HepG2 (cell line): ENCODE measurements around the gene PIGW. TPM values are rescaled to one million over a fixed set of nuclear protein-coding genes. Genes with fewer than 3 reads are reported as not detected.

ENCODE experiments used
- AHR ChIP-seq: IDR thresholded peaks from 2 replicates; pipeline ENCODE4 v1.6.1; 2018; ENCODE audit warnings: missing genetic modification reagents, missing compliant biosample characterization
- ATM ChIP-seq: fragments of 450-650 bp; IDR thresholded peaks from 2 replicates; pipeline ENCODE4 v1.7.1; 2017; ENCODE audit warnings: mild to moderate bottlenecking, borderline replicate concordance
- ETV6 ChIP-seq: sonication (generic); formaldehyde crosslinking; conservative IDR thresholded peaks from 2 replicates; pipeline ENCODE4 v1.4.0; 2020; ENCODE audit warnings: missing genetic modification reagents
- HNRNPK ChIP-seq: fragments of 200-400 bp; formaldehyde crosslinking; IDR thresholded peaks from 2 replicates; pipeline ENCODE4 v1.6.1; 2018; ENCODE audit warnings: low read length, low read depth, moderate library complexity, mild to moderate bottlenecking; ENCODE audit not compliant: poor library complexity, severe bottlenecking
- PHF21A ChIP-seq: sonication (generic); formaldehyde crosslinking; IDR thresholded peaks from 2 replicates; pipeline ENCODE4 v1.5.0; 2020; ENCODE audit warnings: mild to moderate bottlenecking, missing genetic modification reagents
- PTBP1 ChIP-seq: fragments of 200-400 bp; formaldehyde crosslinking; IDR thresholded peaks from 2 replicates; pipeline ENCODE4 v1.6.1; 2018; ENCODE audit warnings: low read length, low read depth; ENCODE audit not compliant: poor library complexity, severe bottlenecking
- RORA ChIP-seq: sonication (generic); formaldehyde crosslinking; IDR thresholded peaks from 2 replicates; pipeline ENCODE4 v1.5.0; 2020; ENCODE audit warnings: mild to moderate bottlenecking, missing genetic modification reagents, moderate library complexity
- SETDB1 ChIP-seq: sonication (generic); formaldehyde crosslinking; IDR thresholded peaks from 2 replicates; pipeline ENCODE4 v1.5.1; 2020; ENCODE audit warnings: missing genetic modification reagents, mild to moderate bottlenecking, borderline replicate concordance
- TAF1 ChIP-seq: sonication (generic); formaldehyde crosslinking; IDR thresholded peaks from 2 replicates; pipeline ENCODE4 v1.4.0; 2020; ENCODE audit warnings: missing genetic modification reagents
- ZFAT ChIP-seq: sonication (generic); formaldehyde crosslinking; conservative IDR thresholded peaks from 2 replicates; pipeline ENCODE4 v1.8.1; 2023; ENCODE audit warnings: missing genetic modification reagents, inconsistent platforms
- ZFP82 ChIP-seq: sonication (generic); formaldehyde crosslinking; IDR thresholded peaks from 2 replicates; pipeline ENCODE4 v1.5.1; 2020; ENCODE audit warnings: mild to moderate bottlenecking, missing genetic modification reagents, borderline replicate concordance
- ZNF10 ChIP-seq: sonication (generic); formaldehyde crosslinking; IDR thresholded peaks from 2 replicates; pipeline ENCODE4 v1.4.0; 2020; ENCODE audit warnings: mild to moderate bottlenecking, low read depth, missing genetic modification reagents, borderline replicate concordance
- ZNF773 ChIP-seq: sonication (generic); formaldehyde crosslinking; IDR thresholded peaks from 2 replicates; pipeline ENCODE4 v1.4.0; 2020; ENCODE audit warnings: missing genetic modification reagents, borderline replicate concordance
- polyA plus RNA-seq, 8 experiments: library from polyadenylated mRNA; depleted of rRNA in 3 of 8; stranded (reverse) in 7 of 8; unstranded in 1 of 8; fragments of >200 nt; fragmentation: Illumina TruSeq in 4 of 8; extraction: Trizol in 4 of 8; gene quantifications; 2 replicates each; pipeline versions ENCODE4 v1.2.1 to v1.2.3, GENCODE V29; 2011 to 2016; ENCODE audit warnings: low read depth in 4 of 8, missing spikeins in 1 of 8, mixed read lengths in 1 of 8; ENCODE audit not compliant: insufficient read depth in 1 of 8
- total RNA-seq, 5 experiments: library from RNA; depleted of rRNA; stranded (reverse); fragments of >200 nt; fragmentation: Illumina TruSeq; extraction: Trizol; gene quantifications; 2 replicates each; pipeline ENCODE4 v1.2.3, GENCODE V29; 2016; ENCODE audit warnings: low read depth in 1 of 5
- TF ChIP-seq, protein P1 (sequence below): sonication (generic); formaldehyde crosslinking; IDR thresholded peaks from 2 replicates; pipeline ENCODE4 v1.8.0; 2022; ENCODE audit warnings: missing genetic modification reagents, mild to moderate bottlenecking, moderate library complexity, borderline replicate concordance
- TF ChIP-seq, protein P2 (sequence below): sonication (generic); formaldehyde crosslinking; conservative IDR thresholded peaks from 2 replicates; pipeline ENCODE4 v1.4.0; 2020; ENCODE audit warnings: missing genetic modification reagents
- TF ChIP-seq, protein P3 (sequence below): sonication (generic); formaldehyde crosslinking; IDR thresholded peaks from 2 replicates; pipeline ENCODE4 v1.8.0; 2022; ENCODE audit warnings: mild to moderate bottlenecking, missing genetic modification reagents, borderline replicate concordance
- TF ChIP-seq, protein P4 (sequence below): sonication (generic); formaldehyde crosslinking; IDR thresholded peaks from 2 replicates; pipeline ENCODE4 v1.5.0; 2020; ENCODE audit warnings: mild to moderate bottlenecking, missing genetic modification reagents, borderline replicate concordance

Gene PIGW
- total and polyA plus RNA-seq, 2 of the 13 experiments (the other 11 are each of a cell fraction or from before 2014, with no cell fraction given): 9.0 to 24.0 TPM

DNA sequence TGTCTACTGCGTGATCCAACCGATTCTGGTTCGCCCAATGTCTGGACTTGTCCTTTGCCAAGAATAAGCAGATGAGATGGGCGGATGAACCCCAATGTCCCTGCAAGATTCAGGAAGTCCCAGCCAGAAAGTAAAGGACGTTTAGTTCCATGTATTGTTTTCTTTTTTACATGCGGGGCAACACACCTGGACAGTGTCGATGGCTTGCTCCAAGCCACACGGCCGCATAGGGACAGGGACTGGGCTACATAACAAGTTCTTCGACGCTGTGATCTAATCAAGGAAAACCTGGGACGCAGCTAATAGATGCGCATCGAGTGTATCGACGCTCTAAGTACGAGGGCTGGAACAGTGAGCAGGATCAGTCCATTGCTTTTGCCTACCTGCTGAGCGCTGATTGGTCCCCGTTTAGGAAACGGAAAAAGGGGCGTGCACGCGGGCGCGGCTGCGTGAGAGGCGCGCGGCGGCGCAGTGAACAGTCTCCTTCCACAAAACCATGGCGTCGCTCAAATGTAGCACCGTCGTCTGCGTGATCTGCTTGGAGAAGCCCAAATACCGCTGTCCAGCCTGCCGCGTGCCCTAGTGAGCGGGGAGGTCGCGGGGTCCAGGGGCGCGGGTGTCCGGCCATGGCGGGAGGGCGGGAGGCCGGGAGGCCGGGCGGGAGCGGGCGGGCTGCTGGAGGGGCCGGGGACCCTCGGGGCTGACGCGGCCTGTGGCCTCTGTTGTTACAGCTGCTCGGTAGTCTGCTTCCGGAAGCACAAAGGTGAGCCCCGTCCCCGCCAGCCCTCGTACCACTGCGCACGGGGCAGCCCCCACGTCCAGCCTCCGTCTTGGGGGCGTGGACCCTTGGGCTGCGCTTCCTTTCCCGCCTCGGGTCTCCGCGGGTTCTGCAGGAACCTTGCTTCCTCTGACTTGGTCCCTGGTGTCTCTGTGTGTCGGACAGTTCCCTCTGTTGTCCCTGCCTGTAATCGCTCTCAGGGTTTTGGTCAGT lies 48.3 kb upstream of the PIGW start, which contains the start of gene ZNHIT3 (continued):
- TF ChIP-seq, protein P1, sequence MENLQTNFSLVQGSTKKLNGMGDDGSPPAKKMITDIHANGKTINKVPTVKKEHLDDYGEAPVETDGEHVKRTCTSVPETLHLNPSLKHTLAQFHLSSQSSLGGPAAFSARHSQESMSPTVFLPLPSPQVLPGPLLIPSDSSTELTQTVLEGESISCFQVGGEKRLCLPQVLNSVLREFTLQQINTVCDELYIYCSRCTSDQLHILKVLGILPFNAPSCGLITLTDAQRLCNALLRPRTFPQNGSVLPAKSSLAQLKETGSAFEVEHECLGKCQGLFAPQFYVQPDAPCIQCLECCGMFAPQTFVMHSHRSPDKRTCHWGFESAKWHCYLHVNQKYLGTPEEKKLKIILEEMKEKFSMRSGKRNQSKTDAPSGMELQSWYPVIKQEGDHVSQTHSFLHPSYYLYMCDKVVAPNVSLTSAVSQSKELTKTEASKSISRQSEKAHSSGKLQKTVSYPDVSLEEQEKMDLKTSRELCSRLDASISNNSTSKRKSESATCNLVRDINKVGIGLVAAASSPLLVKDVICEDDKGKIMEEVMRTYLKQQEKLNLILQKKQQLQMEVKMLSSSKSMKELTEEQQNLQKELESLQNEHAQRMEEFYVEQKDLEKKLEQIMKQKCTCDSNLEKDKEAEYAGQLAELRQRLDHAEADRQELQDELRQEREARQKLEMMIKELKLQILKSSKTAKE: no peak
- TF ChIP-seq, protein P2, sequence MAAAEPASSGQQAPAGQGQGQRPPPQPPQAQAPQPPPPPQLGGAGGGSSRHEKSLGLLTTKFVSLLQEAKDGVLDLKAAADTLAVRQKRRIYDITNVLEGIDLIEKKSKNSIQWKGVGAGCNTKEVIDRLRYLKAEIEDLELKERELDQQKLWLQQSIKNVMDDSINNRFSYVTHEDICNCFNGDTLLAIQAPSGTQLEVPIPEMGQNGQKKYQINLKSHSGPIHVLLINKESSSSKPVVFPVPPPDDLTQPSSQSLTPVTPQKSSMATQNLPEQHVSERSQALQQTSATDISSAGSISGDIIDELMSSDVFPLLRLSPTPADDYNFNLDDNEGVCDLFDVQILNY: no peak; the same call in 1 of the 2 replicates
- TF ChIP-seq SETDB1 (CRISPR knock-in tag) (no peak), ZNF773 (CRISPR knock-in tag) (no peak), RORA (CRISPR knock-in tag) (no peak), ZNF10 (CRISPR knock-in tag) (no peak), ATM (no peak), PTBP1 (no peak), ZFP82 (no peak), ZFAT (CRISPR knock-in tag) (no peak), ETV6 (CRISPR knock-in tag) (no peak; the same call in 1 of the 2 replicates), PHF21A (CRISPR knock-in tag) (peak; percentile 69), TAF1 (CRISPR knock-in tag) (peak; percentile 81), HNRNPK (no peak), AHR (CRISPR knock-in tag) (no peak)
- TF ChIP-seq, protein P3, sequence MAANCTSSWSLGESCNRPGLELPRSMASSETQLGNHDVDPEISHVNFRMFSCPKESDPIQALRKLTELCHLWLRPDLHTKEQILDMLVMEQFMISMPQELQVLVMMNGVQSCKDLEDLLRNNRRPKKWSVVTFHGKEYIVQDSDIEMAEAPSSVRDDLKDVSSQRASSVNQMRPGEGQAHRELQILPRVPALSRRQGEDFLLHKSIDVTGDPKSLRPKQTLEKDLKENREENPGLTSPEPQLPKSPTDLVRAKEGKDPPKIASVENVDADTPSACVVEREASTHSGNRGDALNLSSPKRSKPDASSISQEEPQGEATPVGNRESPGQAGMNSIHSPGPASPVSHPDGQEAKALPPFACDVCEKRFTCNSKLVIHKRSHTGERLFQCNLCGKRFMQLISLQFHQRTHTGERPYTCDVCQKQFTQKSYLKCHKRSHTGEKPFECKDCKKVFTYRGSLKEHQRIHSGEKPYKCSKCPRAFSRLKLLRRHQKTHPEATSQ (CRISPR knock-in tag): peak; percentile 82
- TF ChIP-seq, protein P4, sequence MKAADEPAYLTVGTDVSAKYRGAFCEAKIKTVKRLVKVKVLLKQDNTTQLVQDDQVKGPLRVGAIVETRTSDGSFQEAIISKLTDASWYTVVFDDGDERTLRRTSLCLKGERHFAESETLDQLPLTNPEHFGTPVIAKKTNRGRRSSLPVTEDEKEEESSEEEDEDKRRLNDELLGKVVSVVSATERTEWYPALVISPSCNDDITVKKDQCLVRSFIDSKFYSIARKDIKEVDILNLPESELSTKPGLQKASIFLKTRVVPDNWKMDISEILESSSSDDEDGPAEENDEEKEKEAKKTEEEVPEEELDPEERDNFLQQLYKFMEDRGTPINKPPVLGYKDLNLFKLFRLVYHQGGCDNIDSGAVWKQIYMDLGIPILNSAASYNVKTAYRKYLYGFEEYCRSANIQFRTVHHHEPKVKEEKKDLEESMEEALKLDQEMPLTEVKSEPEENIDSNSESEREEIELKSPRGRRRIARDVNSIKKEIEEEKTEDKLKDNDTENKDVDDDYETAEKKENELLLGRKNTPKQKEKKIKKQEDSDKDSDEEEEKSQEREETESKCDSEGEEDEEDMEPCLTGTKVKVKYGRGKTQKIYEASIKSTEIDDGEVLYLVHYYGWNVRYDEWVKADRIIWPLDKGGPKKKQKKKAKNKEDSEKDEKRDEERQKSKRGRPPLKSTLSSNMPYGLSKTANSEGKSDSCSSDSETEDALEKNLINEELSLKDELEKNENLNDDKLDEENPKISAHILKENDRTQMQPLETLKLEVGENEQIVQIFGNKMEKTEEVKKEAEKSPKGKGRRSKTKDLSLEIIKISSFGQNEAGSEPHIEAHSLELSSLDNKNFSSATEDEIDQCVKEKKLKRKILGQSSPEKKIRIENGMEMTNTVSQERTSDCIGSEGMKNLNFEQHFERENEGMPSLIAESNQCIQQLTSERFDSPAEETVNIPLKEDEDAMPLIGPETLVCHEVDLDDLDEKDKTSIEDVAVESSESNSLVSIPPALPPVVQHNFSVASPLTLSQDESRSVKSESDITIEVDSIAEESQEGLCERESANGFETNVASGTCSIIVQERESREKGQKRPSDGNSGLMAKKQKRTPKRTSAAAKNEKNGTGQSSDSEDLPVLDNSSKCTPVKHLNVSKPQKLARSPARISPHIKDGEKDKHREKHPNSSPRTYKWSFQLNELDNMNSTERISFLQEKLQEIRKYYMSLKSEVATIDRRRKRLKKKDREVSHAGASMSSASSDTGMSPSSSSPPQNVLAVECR (CRISPR knock-in tag): peak; percentile 84
